Thyroid gland (tissue), 4 donors: ENCODE data around the gene CHCHD6. TPM values are rescaled to one million over a fixed set of nuclear protein-coding genes. Genes with fewer than 3 reads are reported as not detected.

Source experiments
- DNase-seq, 2 donors: peaks; one replicate each; pipeline ENCODE4 v3.0.0-alpha.2; 2019
- H3K27ac ChIP-seq, 3 donors: fragments of 200-600 bp; sonication (generic); 1 replicate in 2 of 3; 2 replicates in 1 of 3; pipeline ENCODE4 v1.5.1; 2016 to 2019; ENCODE audit warnings: mild to moderate bottlenecking in 1 of 3, moderate library complexity in 1 of 3
- H3K27me3 ChIP-seq: fragments of 200-600 bp; sonication (generic); one replicate; pipeline ENCODE4 v1.5.1; 2019
- H3K36me3 ChIP-seq, 2 donors: fragments of 200-600 bp; sonication (generic); one replicate each; pipeline ENCODE4 v1.5.1; 2016 to 2019
- H3K4me1 ChIP-seq, 2 donors: fragments of 200-600 bp; sonication (generic); one replicate each; pipeline ENCODE4 v1.5.1; 2017 to 2019
- H3K4me3 ChIP-seq, 3 donors: fragments of 200-600 bp; sonication (generic); replicated peaks in 1 of 3; 1 replicate in 2 of 3; 2 replicates in 1 of 3; pipeline ENCODE4 v1.5.1; 2016; ENCODE audit warnings: mild to moderate bottlenecking in 1 of 3
- H3K9me3 ChIP-seq: fragments of 200-600 bp; sonication (generic); one replicate; pipeline ENCODE4 v1.5.1; 2017
- CTCF ChIP-seq, 6 experiments: fragments of 200-600 bp in 3 of 6; fragments of 450-650 bp in 3 of 6; sonication (generic) in 3 of 6; IDR thresholded peaks; one replicate each; pipeline ENCODE4 v1.5.1; 2016 to 2019; ENCODE audit warnings: antibody characterized with exemption in 6 of 6, mild to moderate bottlenecking in 2 of 6, inconsistent platforms in 1 of 6, moderate library complexity in 1 of 6
- POLR2A ChIP-seq, 2 donors: fragments of 450-650 bp; IDR thresholded peaks; one replicate each; pipeline ENCODE4 v1.6.1; 2017; ENCODE audit warnings: antibody characterized with exemption in 2 of 2, mild to moderate bottlenecking in 2 of 2, moderate library complexity in 1 of 2
- WGBS, 2 donors: methylation state at CpG; one replicate each; pipeline ENCODE4 v1.1.5; 2017; 5-methylcytosine and 5-hydroxymethylcytosine counted together
- intact Hi-C: fragments of 100-400 bp; cut with DNase I; formaldehyde crosslinking; loops from one replicate; pipeline ENCODE4 v1.15.1; 2023
- total RNA-seq, 4 donors: library from RNA; depleted of rRNA; stranded (reverse); fragments of >200 nt; gene quantifications; one replicate each; pipeline ENCODE4 v1.2.3, GENCODE V29; 2016

The CHCHD6 gene
- total RNA-seq, 4 donors from 2014 or later, result 22.9 to 27.8 (median 24.4) TPM

GRCh38 chr3:126834596-126835471 lies 130.8 kb downstream of the CHCHD6 start:
- Histone ChIP-seq H3K9me3 (no peaks in the 10 kb centered on the region), H3K4me1 (no peaks in the 10 kb centered on the region), H3K4me3 (no peak overlapping the region), H3K27me3 (no peaks in the 10 kb centered on the region), H3K27ac (no peak overlapping the region), H3K36me3 (no peaks in the 10 kb centered on the region)
- no peak for TF ChIP-seq CTCF (IDR thresholded peaks at IDR 0.05)
- no peak for TF ChIP-seq POLR2A (IDR thresholded peaks at IDR 0.05)
- WGBS, 2 donors, result 83 to 89% methylated on average over 8 to 12 of the region's 13 CpGs
- intact Hi-C loops, result no loop called here
- no peak for DNase-seq

GRCh38 chr3:126835472-126836219 lies 131.6 kb downstream of the CHCHD6 start:
- Histone ChIP-seq H3K9me3 (no peaks in the 10 kb centered on the region), H3K27ac (no peak overlapping the region), H3K4me1 (no peaks in the 10 kb centered on the region), H3K4me3 (no peak overlapping the region), H3K27me3 (no peaks in the 10 kb centered on the region), H3K36me3 (no peaks in the 10 kb centered on the region)
- no peak for TF ChIP-seq CTCF (IDR thresholded peaks at IDR 0.05)
- TF ChIP-seq POLR2A (IDR thresholded peaks at IDR 0.05), result no peak
- intact Hi-C loops, result no loop called here
- DNase-seq, result no peak
- 79 to 88% methylated on average over 9 of the region's 9 CpGs for WGBS, 2 donors

- Histone ChIP-seq H3K27me3 (no peaks in the 10 kb centered on the region), H3K9me3 (no peaks in the 10 kb centered on the region), H3K36me3 (no peaks in the 10 kb centered on the region), H3K4me3 (no peak overlapping the region), H3K27ac (no peak overlapping the region), H3K4me1 (no peaks in the 10 kb centered on the region)
- no peak for TF ChIP-seq CTCF (IDR thresholded peaks at IDR 0.05)
- no peak for TF ChIP-seq POLR2A (IDR thresholded peaks at IDR 0.05)
- no peak for DNase-seq
- WGBS, 2 donors, result 96 to 97% methylated on average over 10 of the region's 10 CpGs
- intact Hi-C loops, result no loop called here
Measured at GRCh38 chr3:126836220-126836860, 132.3 kb downstream of the CHCHD6 start.

GRCh38 chr3:126837773-126838172 lies 133.7 kb downstream of the CHCHD6 start:
- no peaks in the 10 kb centered on the region for H3K27me3 ChIP-seq
- TF ChIP-seq POLR2A (IDR thresholded peaks at IDR 0.05) (no peak), CTCF (IDR thresholded peaks at IDR 0.05) (no peak)
- intact Hi-C loops, result no loop called here
- no peak overlapping the region for H3K27ac ChIP-seq
- H3K9me3 ChIP-seq, result no peaks in the 10 kb centered on the region
- WGBS, 2 donors, result 90 to 93% methylated on average over 4 of the region's 4 CpGs
- no peak overlapping the region for H3K4me3 ChIP-seq
- no peaks in the 10 kb centered on the region for H3K4me1 ChIP-seq
- no peak for DNase-seq
- H3K36me3 ChIP-seq, result no peaks in the 10 kb centered on the region
